Measurements from ENCODE around the gene MINAR1.

Gene MINAR1

DNA sequence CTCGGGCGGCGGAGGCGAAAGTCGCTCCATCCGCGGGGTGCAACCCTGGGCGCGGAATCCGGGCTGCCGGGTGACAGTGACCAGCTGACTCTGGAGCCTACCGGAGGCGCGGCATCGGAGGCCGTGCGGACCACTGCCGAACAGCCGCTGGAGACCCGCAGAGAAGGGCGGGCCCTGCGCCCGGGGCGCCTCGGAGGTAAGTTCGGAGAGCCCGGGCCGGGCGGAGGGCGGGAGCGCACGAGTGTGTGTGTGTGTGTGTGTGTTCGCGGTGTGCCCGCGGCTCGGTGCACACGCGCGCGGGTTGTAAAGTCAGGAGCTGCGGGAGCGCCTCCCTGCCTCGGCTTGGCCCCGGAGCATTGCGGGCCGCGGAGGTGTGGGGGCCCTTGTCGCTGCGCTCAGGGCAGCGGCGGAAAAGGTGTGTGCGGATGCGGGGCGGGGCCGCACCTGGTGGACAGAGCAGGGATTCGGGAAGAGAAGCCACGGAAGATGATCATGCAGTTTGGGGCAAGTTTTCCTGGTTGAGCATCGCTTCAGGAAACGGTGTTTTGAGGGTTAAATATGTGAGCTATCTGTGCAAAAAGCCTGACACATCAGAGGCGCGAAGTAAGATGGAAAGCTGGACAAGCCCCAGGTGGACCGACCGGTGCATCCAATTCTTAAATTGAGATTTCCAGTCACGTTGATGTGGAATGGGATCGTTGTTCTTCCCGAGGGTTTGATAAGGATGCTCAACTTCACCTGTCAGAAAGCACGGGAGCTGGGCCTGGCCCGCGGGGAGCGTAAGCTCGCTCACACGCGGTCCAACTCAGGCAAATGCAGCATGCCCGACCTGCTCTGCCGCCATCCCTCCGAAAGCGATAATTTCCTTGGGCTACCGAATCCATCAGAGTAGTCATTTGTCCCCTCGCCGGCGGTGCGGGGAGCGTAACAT is 474 bp downstream of the MINAR1 start:
- Histone ChIP-seq H2BK5ac (ENCODE audit: low read depth, low read length, poor library complexity) (no peak overlapping the region), H4K12ac (ENCODE audit: low read depth, low read length) (no peak overlapping the region), H3K18ac (ENCODE audit: low read length) (no peak overlapping the region), H3K27me3 (ENCODE audit: insufficient read depth, low read length) (peaks cover 15% of the 10 kb centered on the region), H3K4me2 (ENCODE audit: low read length) (peak overlapping the region; percentile 99), H3K4ac (ENCODE audit: low read depth, low read length) (no peak overlapping the region), H3K14ac (ENCODE audit: low read length) (no peak overlapping the region), H3K36me3 (ENCODE audit: control insufficient read depth in 1 of 2, insufficient read depth in 2 of 2, low read length in 2 of 2) (no peaks in the 10 kb centered on the region), H4K91ac (ENCODE audit: low read depth, low read length) (no peak overlapping the region), H2AFZ (ENCODE audit: insufficient read depth, low read length, poor library complexity) (peak overlapping the region; percentile 42), H3K79me2 (ENCODE audit: control insufficient read depth, insufficient read depth, low read length, poor library complexity) (peaks cover 3% of the 10 kb centered on the region), H3K9ac (ENCODE audit: low read length) (peak overlapping the region; percentile 66), H2AK5ac (ENCODE audit: low read length) (no peak overlapping the region), H3K27ac (ENCODE audit: low read depth, low read length) (no peak overlapping the region), H3K23ac (ENCODE audit: low read length) (peak overlapping the region; percentile 10), H3K4me1 (ENCODE audit: control insufficient read depth in 1 of 2, insufficient read depth in 2 of 2, low read length in 2 of 2) (peaks cover 5 to 11% of the 10 kb centered on the region in 2 experiments), H4K8ac (ENCODE audit: low read depth, low read length) (no peak overlapping the region), H3K4me3 (ENCODE audit: low read depth, low read length) (peak overlapping the region; percentile 78), H2BK120ac (ENCODE audit: insufficient read depth, low read length, poor library complexity) (no peak overlapping the region), H2BK12ac (ENCODE audit: low read length) (no peak overlapping the region), H3K79me1 (ENCODE audit: low read length) (peaks cover 3% of the 10 kb centered on the region), H3K9me3 (ENCODE audit: insufficient read depth, low read depth, low read length) (peaks cover 7% of the 10 kb centered on the region)
- no CpG with 5 or more reads among the region's 84 CpGs for WGBS (ENCODE audit: extremely low coverage, insufficient coverage, insufficient read length)
- DNase-seq: peak in 1 of 2 donors; percentile 27

DNA sequence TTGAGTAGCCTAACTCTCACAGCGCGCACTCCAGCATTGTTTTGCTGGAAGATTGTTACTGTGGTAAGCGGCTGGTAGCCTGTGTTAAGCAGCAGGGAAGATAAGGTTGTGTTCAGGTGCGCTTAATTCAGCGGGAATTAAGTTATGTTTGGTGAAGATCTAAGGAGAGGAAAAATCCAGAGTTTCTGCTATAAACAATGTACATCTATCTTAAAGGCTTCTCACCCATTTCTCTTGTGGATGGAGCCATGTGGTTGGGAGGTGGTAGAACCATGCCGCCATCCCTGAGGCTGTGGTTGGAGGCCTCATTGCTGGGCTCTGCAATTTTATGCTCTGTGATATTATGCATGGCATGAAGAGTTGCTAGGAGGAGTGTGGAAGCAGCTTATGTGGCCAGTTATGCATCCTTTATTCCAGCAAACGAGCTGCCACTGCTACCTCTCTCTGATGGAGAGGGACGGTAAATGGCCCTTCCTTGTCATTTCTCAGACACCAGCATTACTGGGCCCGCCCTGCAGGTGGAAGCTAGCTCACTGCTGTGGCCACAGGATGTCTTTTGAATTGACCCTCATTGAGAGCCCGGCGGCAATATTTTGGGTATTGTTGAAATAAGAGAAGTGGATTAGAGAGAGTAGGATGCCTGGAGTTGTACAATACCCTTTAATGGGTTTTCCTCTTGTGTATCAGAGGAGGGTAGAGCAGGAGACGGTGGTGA is 1.3 kb downstream of the MINAR1 start:
- no peak overlapping the region for H4K8ac ChIP-seq (ENCODE audit: low read depth, low read length)
- no peak overlapping the region for H3K4ac ChIP-seq (ENCODE audit: low read depth, low read length)
- H3K79me1 ChIP-seq (ENCODE audit: low read length): peaks cover 3% of the 10 kb centered on the region
- H2AFZ ChIP-seq (ENCODE audit: insufficient read depth, low read length, poor library complexity): no peak overlapping the region
- no peak overlapping the region for H3K9ac ChIP-seq (ENCODE audit: low read length)
- H3K23ac ChIP-seq (ENCODE audit: low read length): no peak overlapping the region
- H3K4me1 ChIP-seq (ENCODE audit: control insufficient read depth in 1 of 2, insufficient read depth in 2 of 2, low read length in 2 of 2): peaks cover 5 to 11% of the 10 kb centered on the region in 2 experiments
- no CpG with 5 or more reads among the region's 12 CpGs for WGBS (ENCODE audit: extremely low coverage, insufficient coverage, insufficient read length)
- H2AK5ac ChIP-seq (ENCODE audit: low read length): no peak overlapping the region
- peaks cover 3% of the 10 kb centered on the region for H3K79me2 ChIP-seq (ENCODE audit: control insufficient read depth, insufficient read depth, low read length, poor library complexity)
- no peak overlapping the region for H3K4me3 ChIP-seq (ENCODE audit: low read depth, low read length)
- peaks cover 15% of the 10 kb centered on the region for H3K27me3 ChIP-seq (ENCODE audit: insufficient read depth, low read length)
- no peak overlapping the region for H3K27ac ChIP-seq (ENCODE audit: low read depth, low read length)
- H2BK120ac ChIP-seq (ENCODE audit: insufficient read depth, low read length, poor library complexity): no peak overlapping the region
- no peak overlapping the region for H2BK12ac ChIP-seq (ENCODE audit: low read length)
- H3K14ac ChIP-seq (ENCODE audit: low read length): no peak overlapping the region
- H3K18ac ChIP-seq (ENCODE audit: low read length): no peak overlapping the region
- no peak overlapping the region for H4K91ac ChIP-seq (ENCODE audit: low read depth, low read length)
- peak in 1 of 2 donors; percentile 13 for DNase-seq
- no peaks in the 10 kb centered on the region for H3K36me3 ChIP-seq (ENCODE audit: control insufficient read depth in 1 of 2, insufficient read depth in 2 of 2, low read length in 2 of 2)
- H3K4me2 ChIP-seq (ENCODE audit: low read length): peak overlapping the region; percentile 99
- H2BK5ac ChIP-seq (ENCODE audit: low read depth, low read length, poor library complexity): no peak overlapping the region
- H4K12ac ChIP-seq (ENCODE audit: low read depth, low read length): no peak overlapping the region
- H3K9me3 ChIP-seq (ENCODE audit: insufficient read depth, low read depth, low read length): peaks cover 7% of the 10 kb centered on the region

DNA sequence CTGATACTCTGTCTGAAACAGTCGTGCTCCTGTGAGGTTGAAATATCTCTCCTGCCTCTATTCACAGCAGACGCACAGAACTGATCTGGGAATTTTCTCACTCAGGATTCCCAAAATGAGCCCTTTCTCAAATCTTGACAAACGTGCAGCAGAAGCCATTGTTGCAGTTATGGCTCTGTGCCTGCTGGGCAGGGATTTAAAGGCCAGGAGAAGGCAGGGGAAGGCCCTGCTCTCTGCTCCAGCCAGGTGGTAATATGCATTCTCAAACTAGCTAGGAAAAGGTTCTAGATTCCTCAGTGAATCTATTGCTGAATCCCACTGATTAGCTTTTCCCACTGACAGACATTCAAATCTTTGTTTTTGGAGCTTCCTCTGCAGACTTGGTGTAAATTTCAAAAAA is 2.2 kb downstream of the MINAR1 start:
- no CpG with 5 or more reads among the region's 3 CpGs for WGBS (ENCODE audit: extremely low coverage, insufficient coverage, insufficient read length)
- no peak overlapping the region for H4K12ac ChIP-seq (ENCODE audit: low read depth, low read length)

DNA sequence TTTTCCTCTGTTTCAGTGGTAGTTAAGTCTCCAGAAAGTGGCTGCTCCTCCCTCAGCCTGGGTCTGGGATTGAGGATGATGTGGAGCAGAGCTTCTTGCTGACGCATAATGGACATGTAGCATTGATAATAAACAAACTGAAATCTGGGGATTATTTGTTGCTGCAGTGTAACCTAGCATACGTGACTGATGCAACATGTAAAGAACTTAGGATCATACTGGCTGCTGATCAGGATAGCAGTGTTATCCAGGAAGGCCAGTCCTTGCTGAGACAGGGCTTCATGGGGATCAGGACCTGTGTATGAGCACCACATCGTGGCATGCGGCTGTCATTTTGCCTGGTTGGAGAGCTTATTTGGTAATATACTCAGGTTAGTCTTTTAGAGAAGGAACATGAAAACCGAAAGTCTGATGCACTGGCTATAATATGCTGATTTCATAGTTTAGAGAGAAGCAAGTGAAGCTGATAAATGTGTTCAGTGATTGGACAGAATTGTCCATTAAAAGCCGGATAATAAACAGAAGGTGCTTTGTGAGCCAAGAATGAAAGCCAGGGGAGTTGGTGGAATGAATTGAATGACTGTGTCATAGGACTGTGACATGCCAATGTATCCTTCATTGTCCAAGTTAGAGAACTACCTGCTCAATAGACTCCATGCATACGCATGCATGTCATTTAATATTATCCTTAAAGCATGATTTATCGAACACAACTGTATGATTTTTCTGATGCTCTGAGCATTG is 4.1 kb downstream of the MINAR1 start:
- Histone ChIP-seq H3K4me1 (ENCODE audit: control insufficient read depth in 1 of 2, insufficient read depth in 2 of 2, low read length in 2 of 2) (peaks cover under 1 to 7% of the 10 kb centered on the region in 2 experiments), H4K91ac (ENCODE audit: low read depth, low read length) (no peak overlapping the region), H3K9ac (ENCODE audit: low read length) (no peak overlapping the region), H3K9me3 (ENCODE audit: insufficient read depth, low read depth, low read length) (peaks cover 7% of the 10 kb centered on the region), H3K4me2 (ENCODE audit: low read length) (no peak overlapping the region), H3K27me3 (ENCODE audit: insufficient read depth, low read length) (peaks cover 15% of the 10 kb centered on the region), H3K23ac (ENCODE audit: low read length) (no peak overlapping the region), H3K4me3 (ENCODE audit: low read depth, low read length) (no peak overlapping the region), H2AK5ac (ENCODE audit: low read length) (no peak overlapping the region), H2BK5ac (ENCODE audit: low read depth, low read length, poor library complexity) (no peak overlapping the region), H4K8ac (ENCODE audit: low read depth, low read length) (no peak overlapping the region), H3K79me2 (ENCODE audit: control insufficient read depth, insufficient read depth, low read length, poor library complexity) (peaks cover 3% of the 10 kb centered on the region), H3K14ac (ENCODE audit: low read length) (no peak overlapping the region), H2BK120ac (ENCODE audit: insufficient read depth, low read length, poor library complexity) (no peak overlapping the region), H3K27ac (ENCODE audit: low read depth, low read length) (no peak overlapping the region), H3K18ac (ENCODE audit: low read length) (no peak overlapping the region), H2BK12ac (ENCODE audit: low read length) (no peak overlapping the region), H3K4ac (ENCODE audit: low read depth, low read length) (no peak overlapping the region), H4K12ac (ENCODE audit: low read depth, low read length) (no peak overlapping the region), H3K36me3 (ENCODE audit: control insufficient read depth in 1 of 2, insufficient read depth in 2 of 2, low read length in 2 of 2) (no peaks in the 10 kb centered on the region), H2AFZ (ENCODE audit: insufficient read depth, low read length, poor library complexity) (no peak overlapping the region), H3K79me1 (ENCODE audit: low read length) (peaks cover 3% of the 10 kb centered on the region)
- no CpG with 5 or more reads among the region's 8 CpGs for WGBS (ENCODE audit: extremely low coverage, insufficient coverage, insufficient read length)
- peak in 1 of 2 donors; percentile 5 for DNase-seq

More for the DNA sequence above, 2.2 kb downstream of the MINAR1 start:
- no peak overlapping the region for H4K8ac ChIP-seq (ENCODE audit: low read depth, low read length)
- no peak overlapping the region for H3K9ac ChIP-seq (ENCODE audit: low read length)
- no peak overlapping the region for H3K14ac ChIP-seq (ENCODE audit: low read length)
- peaks cover 5 to 11% of the 10 kb centered on the region in 2 experiments for H3K4me1 ChIP-seq (ENCODE audit: control insufficient read depth in 1 of 2, insufficient read depth in 2 of 2, low read length in 2 of 2)
- peaks cover 3% of the 10 kb centered on the region for H3K79me2 ChIP-seq (ENCODE audit: control insufficient read depth, insufficient read depth, low read length, poor library complexity)
- DNase-seq: no peak
- H3K27ac ChIP-seq (ENCODE audit: low read depth, low read length): no peak overlapping the region
- H3K4me2 ChIP-seq (ENCODE audit: low read length): no peak overlapping the region
- no peak overlapping the region for H3K4ac ChIP-seq (ENCODE audit: low read depth, low read length)
- peaks cover 7% of the 10 kb centered on the region for H3K9me3 ChIP-seq (ENCODE audit: insufficient read depth, low read depth, low read length)
- no peak overlapping the region for H3K23ac ChIP-seq (ENCODE audit: low read length)
- H4K91ac ChIP-seq (ENCODE audit: low read depth, low read length): no peak overlapping the region
- H2BK12ac ChIP-seq (ENCODE audit: low read length): no peak overlapping the region
- no peaks in the 10 kb centered on the region for H3K36me3 ChIP-seq (ENCODE audit: control insufficient read depth in 1 of 2, insufficient read depth in 2 of 2, low read length in 2 of 2)
- H3K79me1 ChIP-seq (ENCODE audit: low read length): peaks cover 3% of the 10 kb centered on the region
- no peak overlapping the region for H2BK5ac ChIP-seq (ENCODE audit: low read depth, low read length, poor library complexity)
- H3K18ac ChIP-seq (ENCODE audit: low read length): no peak overlapping the region
- no peak overlapping the region for H3K4me3 ChIP-seq (ENCODE audit: low read depth, low read length)
- no peak overlapping the region for H2BK120ac ChIP-seq (ENCODE audit: insufficient read depth, low read length, poor library complexity)
- no peak overlapping the region for H2AFZ ChIP-seq (ENCODE audit: insufficient read depth, low read length, poor library complexity)
- H2AK5ac ChIP-seq (ENCODE audit: low read length): no peak overlapping the region
- peaks cover 15% of the 10 kb centered on the region for H3K27me3 ChIP-seq (ENCODE audit: insufficient read depth, low read length)
